Measurements from ENCODE around the gene MVB12B.

The MVB12B gene

DNA sequence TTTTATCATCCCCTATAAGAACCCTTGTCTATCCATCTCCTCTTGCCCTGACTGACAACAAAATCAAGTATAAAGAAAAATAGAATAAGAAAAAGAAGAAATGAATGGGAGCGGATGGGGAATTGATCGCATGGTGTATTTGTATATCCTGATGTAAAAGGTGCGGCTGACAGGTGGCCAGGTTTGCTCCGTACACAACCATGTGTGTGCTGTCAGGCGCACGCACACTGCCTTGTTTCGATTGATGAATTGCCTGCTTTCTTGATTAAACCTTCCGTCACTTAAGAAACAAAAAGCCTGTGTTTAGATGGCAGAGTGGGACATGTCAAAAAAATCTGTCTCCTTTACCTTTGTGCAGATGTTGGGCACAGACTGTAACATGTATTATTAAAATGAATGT, 102.6 kb downstream of the MVB12B start:
- H3K27me3 ChIP-seq (ENCODE audit: insufficient read depth, low read depth, severe bottlenecking): no peaks in the 10 kb centered on the region
- no peak overlapping the region for H3K27ac ChIP-seq
- no peak for DNase-seq
- TF ChIP-seq, protein P1, sequence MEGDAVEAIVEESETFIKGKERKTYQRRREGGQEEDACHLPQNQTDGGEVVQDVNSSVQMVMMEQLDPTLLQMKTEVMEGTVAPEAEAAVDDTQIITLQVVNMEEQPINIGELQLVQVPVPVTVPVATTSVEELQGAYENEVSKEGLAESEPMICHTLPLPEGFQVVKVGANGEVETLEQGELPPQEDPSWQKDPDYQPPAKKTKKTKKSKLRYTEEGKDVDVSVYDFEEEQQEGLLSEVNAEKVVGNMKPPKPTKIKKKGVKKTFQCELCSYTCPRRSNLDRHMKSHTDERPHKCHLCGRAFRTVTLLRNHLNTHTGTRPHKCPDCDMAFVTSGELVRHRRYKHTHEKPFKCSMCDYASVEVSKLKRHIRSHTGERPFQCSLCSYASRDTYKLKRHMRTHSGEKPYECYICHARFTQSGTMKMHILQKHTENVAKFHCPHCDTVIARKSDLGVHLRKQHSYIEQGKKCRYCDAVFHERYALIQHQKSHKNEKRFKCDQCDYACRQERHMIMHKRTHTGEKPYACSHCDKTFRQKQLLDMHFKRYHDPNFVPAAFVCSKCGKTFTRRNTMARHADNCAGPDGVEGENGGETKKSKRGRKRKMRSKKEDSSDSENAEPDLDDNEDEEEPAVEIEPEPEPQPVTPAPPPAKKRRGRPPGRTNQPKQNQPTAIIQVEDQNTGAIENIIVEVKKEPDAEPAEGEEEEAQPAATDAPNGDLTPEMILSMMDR (IDR thresholded peaks at IDR 0.05; ENCODE audit: low read depth, low read length): no peak
- peaks cover 27% of the 10 kb centered on the region for H3K36me3 ChIP-seq
- H3K9me3 ChIP-seq (ENCODE audit: severe bottlenecking): no peaks in the 10 kb centered on the region
- H3K4me3 ChIP-seq (ENCODE audit: low read depth, low read length): no peak overlapping the region

DNA sequence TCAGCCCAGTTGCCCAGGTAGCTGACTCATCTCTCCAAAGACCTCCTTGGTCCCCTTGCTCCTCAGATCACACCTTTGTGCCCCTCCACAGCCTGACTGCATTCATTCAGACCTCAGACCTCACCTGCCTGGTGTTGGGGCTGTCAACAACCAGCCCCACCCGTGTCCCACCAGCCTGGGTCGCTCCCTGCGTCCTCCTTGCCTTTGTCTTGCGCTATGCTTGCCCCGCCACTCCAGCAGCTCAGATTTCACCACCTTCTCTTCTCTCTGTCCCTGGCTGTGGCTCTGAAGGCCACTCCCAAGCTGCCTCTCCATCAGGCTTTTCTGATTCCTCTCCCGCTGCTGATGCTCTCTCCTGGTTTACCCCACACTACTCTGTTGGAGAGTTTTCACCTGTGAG, 103.5 kb downstream of the MVB12B start:
- no peak for DNase-seq
- Histone ChIP-seq H3K36me3 (peaks cover 17% of the 10 kb centered on the region), H3K27ac (no peak overlapping the region), H3K27me3 (ENCODE audit: insufficient read depth, low read depth, severe bottlenecking) (no peaks in the 10 kb centered on the region), H3K9me3 (ENCODE audit: severe bottlenecking) (no peaks in the 10 kb centered on the region), H3K4me3 (ENCODE audit: low read depth, low read length) (no peak overlapping the region)
- TF ChIP-seq, protein P1 (IDR thresholded peaks at IDR 0.05; ENCODE audit: low read depth, low read length): no peak

DNA sequence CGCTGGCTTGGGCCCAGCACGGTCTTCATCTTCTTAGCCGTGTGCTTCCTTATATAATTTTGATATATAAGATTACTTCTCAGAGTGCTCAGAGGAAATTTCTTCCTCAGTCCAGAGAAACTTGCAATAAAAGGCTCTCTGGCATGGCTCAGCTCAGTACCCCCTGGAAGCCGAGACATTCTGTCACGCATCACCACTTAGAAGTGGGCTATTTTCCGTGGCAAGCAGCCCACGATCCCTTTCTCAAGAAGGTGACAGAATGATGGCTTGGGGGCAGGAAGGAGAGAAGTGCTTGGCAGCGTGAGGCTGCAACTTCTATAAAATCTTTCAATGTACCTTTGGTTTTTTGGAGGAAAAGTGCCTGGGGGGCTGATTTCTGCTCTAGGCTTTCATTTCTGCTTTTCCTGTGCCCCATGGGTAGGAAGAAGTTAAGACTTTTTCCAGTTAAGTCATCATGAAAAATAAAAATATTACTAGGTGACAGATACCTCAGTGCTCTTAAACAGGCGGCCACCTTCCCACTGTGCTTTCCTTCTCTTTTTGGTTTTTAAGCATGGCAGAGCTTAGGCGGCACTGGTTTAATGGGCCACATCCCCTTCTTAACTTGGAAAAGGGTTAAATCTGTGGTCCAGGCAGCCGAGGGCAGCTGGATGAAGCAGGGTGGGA, 104.6 kb downstream of the MVB12B start:
- H3K9me3 ChIP-seq (ENCODE audit: severe bottlenecking): no peaks in the 10 kb centered on the region
- H3K27me3 ChIP-seq (ENCODE audit: insufficient read depth, low read depth, severe bottlenecking): no peaks in the 10 kb centered on the region
- H3K4me3 ChIP-seq (ENCODE audit: low read depth, low read length): no peak overlapping the region
- DNase-seq: no peak
- TF ChIP-seq, protein P1 (IDR thresholded peaks at IDR 0.05; ENCODE audit: low read depth, low read length): no peak
- no peak overlapping the region for H3K27ac ChIP-seq
- peaks cover 12% of the 10 kb centered on the region for H3K36me3 ChIP-seq

DNA sequence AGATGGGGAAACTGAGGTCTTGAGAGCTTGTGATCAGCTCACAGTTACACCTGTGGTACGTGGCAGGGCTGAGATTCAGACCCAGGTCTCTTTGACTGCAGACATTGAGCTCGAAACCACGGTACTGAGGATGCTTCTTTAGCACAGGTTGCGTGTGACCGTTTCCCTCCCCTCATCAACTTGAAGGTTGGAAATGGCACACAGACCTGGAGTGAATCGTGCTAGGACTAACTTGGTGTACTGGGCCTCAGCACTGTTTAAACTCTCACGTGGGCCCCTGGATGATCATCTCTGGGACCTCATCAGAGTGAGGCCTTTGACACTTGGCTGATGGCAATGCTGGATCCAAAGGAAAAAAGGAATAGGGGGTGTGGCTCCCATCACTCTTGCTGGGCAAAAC, 106.0 kb downstream of the MVB12B start:
- Histone ChIP-seq H3K27me3 (ENCODE audit: insufficient read depth, low read depth, severe bottlenecking) (no peaks in the 10 kb centered on the region), H3K9me3 (ENCODE audit: severe bottlenecking) (no peaks in the 10 kb centered on the region), H3K4me3 (ENCODE audit: low read depth, low read length) (no peak overlapping the region), H3K36me3 (peaks cover 3% of the 10 kb centered on the region), H3K27ac (no peak overlapping the region)
- no peak for DNase-seq
- TF ChIP-seq, protein P1 (IDR thresholded peaks at IDR 0.05; ENCODE audit: low read depth, low read length): no peak

DNA sequence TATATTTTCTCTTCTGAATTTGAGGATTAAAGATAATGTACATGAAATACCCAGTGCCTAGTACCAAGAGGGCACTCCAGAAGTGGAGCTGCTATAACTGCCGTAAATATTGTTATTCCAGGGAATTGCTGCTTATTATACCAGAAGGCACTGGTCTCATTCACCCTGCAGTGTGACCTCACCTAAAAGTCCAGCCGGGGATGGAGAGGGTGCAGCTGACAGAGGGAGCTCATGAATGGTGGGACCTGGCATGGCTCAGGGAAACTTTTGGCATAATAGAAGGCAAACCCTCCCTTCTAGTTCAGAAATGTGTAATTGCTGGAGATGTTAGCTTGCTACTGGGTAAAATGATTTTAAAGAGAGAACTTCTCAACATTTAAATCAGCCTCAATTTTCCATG, 108.5 kb downstream of the MVB12B start:
- H3K9me3 ChIP-seq (ENCODE audit: severe bottlenecking): no peaks in the 10 kb centered on the region
- TF ChIP-seq, protein P1 (IDR thresholded peaks at IDR 0.05; ENCODE audit: low read depth, low read length): no peak
- no peak overlapping the region for H3K4me3 ChIP-seq (ENCODE audit: low read depth, low read length)
- H3K27me3 ChIP-seq (ENCODE audit: insufficient read depth, low read depth, severe bottlenecking): no peaks in the 10 kb centered on the region
- no peak for DNase-seq
- H3K36me3 ChIP-seq: no peaks in the 10 kb centered on the region; the same call in none of the 2 replicates
- H3K27ac ChIP-seq: no peak overlapping the region

DNA sequence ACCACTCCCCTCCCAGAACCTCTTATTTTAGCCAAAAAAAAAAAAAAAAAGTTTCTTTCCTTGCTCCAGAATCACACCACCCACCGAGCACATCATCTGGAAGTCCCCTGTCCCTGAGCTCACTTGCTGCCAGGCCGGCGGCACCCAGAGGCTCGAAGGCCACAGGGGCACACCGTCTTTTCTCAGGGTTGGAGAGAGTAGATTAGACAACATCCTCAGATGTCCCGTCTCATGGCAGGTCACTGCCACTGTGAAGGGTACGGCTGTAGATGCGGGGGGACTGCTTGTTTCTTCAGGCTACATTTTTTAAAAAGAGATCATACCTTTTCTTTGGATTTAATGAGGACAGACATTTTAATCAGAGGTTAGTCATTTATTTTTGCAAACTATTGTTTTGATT, 109.0 kb downstream of the MVB12B start:
- no peak overlapping the region for H3K27ac ChIP-seq
- TF ChIP-seq, protein P1 (IDR thresholded peaks at IDR 0.05; ENCODE audit: low read depth, low read length): no peak
- no peaks in the 10 kb centered on the region for H3K27me3 ChIP-seq (ENCODE audit: insufficient read depth, low read depth, severe bottlenecking)
- H3K4me3 ChIP-seq (ENCODE audit: low read depth, low read length): no peak overlapping the region
- H3K9me3 ChIP-seq (ENCODE audit: severe bottlenecking): no peaks in the 10 kb centered on the region
- DNase-seq: no peak
- no peaks in the 10 kb centered on the region; the same call in none of the 2 replicates for H3K36me3 ChIP-seq
